Thymus (tissue), 11 donors: ENCODE results near the gene KIAA1755. TPM values are rescaled to one million over a fixed set of nuclear protein-coding genes. Genes with fewer than 3 reads are reported as not detected.

Experiments
- DNase-seq, 9 donors: peaks; one replicate each; pipeline ENCODE4 v3.0.0-alpha.2; 2013; ENCODE audit warnings: low spot score in 9 of 9, low read depth in 6 of 9, missing footprints in 1 of 9
- H3K27ac ChIP-seq, 2 donors: one replicate each; pipeline ENCODE4 v1.5.1; 2013; ENCODE audit warnings: control low read depth in 1 of 2, low read depth in 1 of 2, low read length in 1 of 2, mild to moderate bottlenecking in 1 of 2, moderate library complexity in 1 of 2
- H3K27me3 ChIP-seq, 2 donors: one replicate each; pipeline ENCODE4 v1.5.1; 2013; ENCODE audit warnings: low read length in 1 of 2; ENCODE audit not compliant: control insufficient read depth in 2 of 2, insufficient read depth in 1 of 2
- H3K36me3 ChIP-seq, 2 donors: one replicate each; pipeline ENCODE4 v1.5.1; 2013; ENCODE audit warnings: low read length in 1 of 2, mild to moderate bottlenecking in 1 of 2, moderate library complexity in 1 of 2; ENCODE audit not compliant: control insufficient read depth in 2 of 2, insufficient read depth in 2 of 2
- H3K4me1 ChIP-seq, 2 donors: one replicate each; pipeline ENCODE4 v1.5.1; 2013; ENCODE audit warnings: low read length in 2 of 2; ENCODE audit not compliant: control insufficient read depth in 2 of 2, insufficient read depth in 2 of 2
- H3K4me3 ChIP-seq, 2 donors: one replicate each; pipeline ENCODE4 v1.5.1; 2013; ENCODE audit warnings: low read length in 2 of 2, control low read depth in 1 of 2, mild to moderate bottlenecking in 1 of 2
- H3K9me3 ChIP-seq, 2 donors: one replicate each; pipeline ENCODE4 v1.5.1; 2013; ENCODE audit warnings: low read length in 1 of 2, mild to moderate bottlenecking in 1 of 2; ENCODE audit not compliant: control insufficient read depth in 2 of 2, insufficient read depth in 1 of 2
- WGBS: extraction: QIAGEN DNeasy Blood & Tissue Kit; methylation state at CpG from one replicate; pipeline ENCODE4 v1.1.7; 2013; 5-methylcytosine and 5-hydroxymethylcytosine counted together
- polyA plus RNA-seq: library from polyadenylated mRNA; stranded (reverse); fragments of 200-250 nt; gene quantifications from one replicate; pipeline ENCODE4 v1.2.3, GENCODE V29; 2013
- total RNA-seq: library from RNA; stranded (reverse); fragments of 120-200 nt; gene quantifications from one replicate; pipeline ENCODE4 v1.2.4, GENCODE V29; 2013
- donor health status: healthy.

Gene KIAA1755
- total and polyA plus RNA-seq, 2 donors, result 0.66 to 5.5 TPM

DNA sequence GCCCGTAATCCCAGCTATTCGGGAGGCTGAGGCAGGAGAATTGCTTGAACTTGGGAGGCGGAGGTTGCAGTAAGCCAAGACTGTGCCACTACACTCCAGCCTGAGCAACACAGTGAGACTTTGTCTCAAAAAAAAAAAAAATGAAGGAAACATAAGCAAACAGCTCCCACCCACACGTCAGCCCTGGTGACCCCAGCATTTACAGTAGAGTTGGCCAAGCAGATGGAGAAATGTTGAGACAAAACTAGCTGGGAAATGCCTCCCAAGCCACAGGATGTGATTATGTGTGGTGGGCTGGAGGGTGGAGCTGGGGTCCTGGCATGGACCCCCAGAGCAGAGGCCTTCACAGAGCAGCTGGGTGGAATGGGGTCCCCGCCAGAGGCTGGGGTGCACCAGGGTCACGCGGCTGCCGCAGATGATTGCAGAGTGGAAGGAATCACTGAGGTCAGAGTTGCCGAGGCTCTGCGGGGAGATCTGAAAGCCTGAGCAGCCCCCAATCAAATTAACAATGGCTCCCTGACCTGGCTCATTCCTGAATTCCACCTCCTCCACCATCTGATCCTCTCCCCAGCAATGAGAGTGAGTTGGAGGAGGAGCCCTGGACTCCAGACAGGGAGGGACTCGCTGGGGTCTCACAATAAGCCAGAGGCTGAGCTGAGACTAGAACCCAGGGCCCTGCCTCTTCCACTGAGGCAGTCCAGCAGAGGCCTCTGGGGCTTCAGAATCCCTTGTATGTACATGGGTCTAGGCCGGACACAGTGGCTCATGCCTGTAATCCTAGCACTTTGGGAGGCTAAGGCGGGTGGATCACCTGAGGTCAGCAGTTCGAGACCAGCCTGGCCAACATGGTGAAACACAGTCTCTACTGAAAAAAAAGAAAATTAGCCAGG lies 60.8 kb downstream of the KIAA1755 start:
- Histone ChIP-seq H3K27me3 (no peaks in the 10 kb centered on the region), H3K4me1 (no peaks in the 10 kb centered on the region), H3K9me3 (no peaks in the 10 kb centered on the region), H3K27ac (no peak overlapping the region), H3K36me3 (no peaks in the 10 kb centered on the region), H3K4me3 (no peak overlapping the region)
- 92% methylated on average over 14 of the region's 14 CpGs for WGBS
- no peak for DNase-seq

- Histone ChIP-seq H3K4me3 (no peak overlapping the region), H3K9me3 (no peaks in the 10 kb centered on the region), H3K27me3 (no peaks in the 10 kb centered on the region), H3K4me1 (no peaks in the 10 kb centered on the region), H3K36me3 (no peaks in the 10 kb centered on the region), H3K27ac (no peak overlapping the region)
- 89% methylated on average over 8 of the region's 8 CpGs for WGBS
- no peak for DNase-seq
These were observed 62.2 kb downstream of the KIAA1755 start for GRCh38 chr20:38198238-38198861.

- no peaks in the 10 kb centered on the region for H3K27me3 ChIP-seq
- H3K4me1 ChIP-seq, result no peaks in the 10 kb centered on the region
- 100% methylated on average over 1 of the region's 1 CpG for WGBS
- no peak overlapping the region for H3K27ac ChIP-seq
- no peak overlapping the region for H3K4me3 ChIP-seq
- DNase-seq, result no peak
- no peaks in the 10 kb centered on the region for H3K36me3 ChIP-seq
- H3K9me3 ChIP-seq, result no peaks in the 10 kb centered on the region
These were observed 62.9 kb downstream of the KIAA1755 start for GRCh38 chr20:38197619-38198018.

DNA sequence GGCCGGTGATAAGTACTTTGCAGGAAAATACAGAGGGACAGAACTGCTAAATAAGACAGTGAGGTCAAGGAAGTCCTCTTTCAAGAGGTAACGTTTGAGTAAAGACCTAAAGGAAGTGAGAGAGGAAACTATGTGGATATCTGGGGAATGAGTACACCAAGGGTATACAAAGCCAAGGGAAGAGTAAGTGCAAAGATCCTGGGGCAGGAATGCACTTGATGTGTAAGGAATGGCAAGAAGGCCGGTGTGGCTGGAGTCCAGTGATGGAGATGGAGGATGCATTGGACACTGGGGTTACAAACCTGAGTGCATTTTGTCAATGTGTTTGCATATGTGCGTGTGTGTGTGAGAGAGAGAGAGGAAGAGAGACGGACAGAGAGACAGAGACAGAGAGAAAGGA lies 63.3 kb downstream of the KIAA1755 start:
- H3K36me3 ChIP-seq, result no peaks in the 10 kb centered on the region
- H3K9me3 ChIP-seq, result no peaks in the 10 kb centered on the region
- no peak overlapping the region for H3K27ac ChIP-seq
- no peak for DNase-seq
- WGBS, result 80% methylated on average over 5 of the region's 5 CpGs
- H3K4me1 ChIP-seq, result no peaks in the 10 kb centered on the region
- no peak overlapping the region for H3K4me3 ChIP-seq
- H3K27me3 ChIP-seq, result no peaks in the 10 kb centered on the region

DNA sequence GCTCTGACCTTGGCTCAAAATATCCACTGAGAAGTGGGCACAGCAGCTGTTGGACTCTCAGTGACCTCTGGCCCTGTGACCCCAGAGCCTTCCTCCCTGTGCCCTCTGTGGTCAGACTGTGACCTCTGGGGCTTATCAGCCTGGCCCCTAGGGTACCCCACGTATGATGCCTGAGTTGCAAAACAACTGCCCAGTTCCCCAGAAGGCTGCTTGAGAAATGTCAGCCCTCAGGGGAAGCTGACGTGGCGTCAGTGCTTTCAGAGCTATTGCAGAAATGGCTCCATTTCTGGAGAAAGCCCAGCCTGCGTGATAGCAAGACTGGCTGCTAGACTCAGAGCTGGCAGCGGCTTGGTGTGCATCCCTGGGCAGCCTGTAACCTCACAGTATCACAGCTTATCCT lies 63.9 kb downstream of the KIAA1755 start:
- DNase-seq, result no peak
- 75% methylated on average over 5 of the region's 5 CpGs for WGBS
- no peak overlapping the region for H3K27ac ChIP-seq

DNA sequence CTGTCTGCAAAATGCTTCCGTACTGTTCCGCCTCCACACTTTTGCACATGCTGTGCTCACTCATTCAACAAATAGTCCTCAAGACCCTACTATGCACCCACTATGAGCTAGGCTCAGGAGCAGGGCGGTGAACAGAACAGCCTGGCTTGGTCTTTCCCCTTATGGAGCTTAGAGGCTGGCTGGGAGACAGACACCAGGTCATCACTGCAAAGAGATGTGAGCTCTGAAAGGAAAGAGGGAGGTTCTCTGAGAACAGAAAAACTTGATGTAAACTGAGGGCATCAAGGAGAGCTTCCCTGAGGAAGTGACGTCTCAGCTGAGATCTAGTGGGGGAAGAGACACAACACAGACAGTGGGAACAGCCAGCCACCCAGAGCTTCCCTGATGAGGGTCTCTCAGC lies 64.5 kb downstream of the KIAA1755 start:
- 94% methylated on average over 4 of the region's 4 CpGs for WGBS
- no peak for DNase-seq
- no peak overlapping the region for H3K27ac ChIP-seq
- H3K4me1 ChIP-seq, result no peaks in the 10 kb centered on the region
- no peak overlapping the region for H3K4me3 ChIP-seq
- H3K36me3 ChIP-seq, result no peaks in the 10 kb centered on the region
- H3K27me3 ChIP-seq, result no peaks in the 10 kb centered on the region
- H3K9me3 ChIP-seq, result no peaks in the 10 kb centered on the region

More for the DNA sequence above, 63.9 kb downstream of the KIAA1755 start:
- Histone ChIP-seq H3K4me1 (no peaks in the 10 kb centered on the region), H3K36me3 (no peaks in the 10 kb centered on the region), H3K27me3 (no peaks in the 10 kb centered on the region), H3K9me3 (no peaks in the 10 kb centered on the region), H3K4me3 (no peak overlapping the region)

- no peaks in the 10 kb centered on the region for H3K36me3 ChIP-seq
- no peak overlapping the region for H3K4me3 ChIP-seq
- H3K4me1 ChIP-seq, result no peaks in the 10 kb centered on the region
- no peak overlapping the region for H3K27ac ChIP-seq
- no peaks in the 10 kb centered on the region for H3K27me3 ChIP-seq
- no peaks in the 10 kb centered on the region for H3K9me3 ChIP-seq
- no peak for DNase-seq
- 87% methylated on average over 7 of the region's 7 CpGs for WGBS
These were observed 65.0 kb downstream of the KIAA1755 start for GRCh38 chr20:38195521-38195920.

- Histone ChIP-seq H3K4me3 (no peak overlapping the region), H3K27ac (no peak overlapping the region), H3K9me3 (no peaks in the 10 kb centered on the region), H3K4me1 (no peaks in the 10 kb centered on the region), H3K36me3 (no peaks in the 10 kb centered on the region), H3K27me3 (no peaks in the 10 kb centered on the region)
- WGBS, result 94% methylated on average over 5 of the region's 5 CpGs
- no peak for DNase-seq
These were observed 65.5 kb downstream of the KIAA1755 start for GRCh38 chr20:38194971-38195504.

DNA sequence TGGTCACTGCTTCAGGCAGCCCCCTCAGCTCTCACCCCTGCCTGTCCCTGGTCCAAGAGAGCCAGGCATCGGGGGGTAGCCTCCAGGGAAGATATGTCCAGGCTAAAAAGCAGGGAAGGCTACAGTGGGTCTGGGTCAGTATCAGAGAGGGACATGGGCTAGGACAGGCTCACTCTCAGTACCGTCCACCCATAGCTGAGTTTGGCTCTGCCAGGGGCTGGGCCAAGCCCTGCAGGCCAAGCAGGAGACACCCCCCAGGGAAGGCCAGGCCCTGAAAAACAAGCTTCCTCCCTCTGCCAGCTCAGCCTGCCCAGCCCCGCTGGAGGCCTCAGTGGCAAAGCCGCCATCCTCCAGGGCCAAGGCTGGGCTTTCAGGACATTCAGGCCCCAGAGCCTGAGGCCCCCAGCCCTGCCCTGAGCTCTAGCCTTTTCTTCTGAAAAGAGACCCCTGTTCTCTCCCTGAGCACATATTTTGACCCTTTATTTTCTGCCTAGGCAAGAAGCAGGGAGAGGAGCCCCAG lies 66.9 kb downstream of the KIAA1755 start:
- no peak overlapping the region for H3K4me3 ChIP-seq
- no peaks in the 10 kb centered on the region for H3K27me3 ChIP-seq
- DNase-seq, result no peak
- H3K27ac ChIP-seq, result no peak overlapping the region
- WGBS, result 98% methylated on average over 4 of the region's 4 CpGs
- no peaks in the 10 kb centered on the region for H3K4me1 ChIP-seq
- no peaks in the 10 kb centered on the region for H3K9me3 ChIP-seq
- no peaks in the 10 kb centered on the region for H3K36me3 ChIP-seq
